Glomerular visceral epithelial cell (primary cell): ENCODE measurements around the gene MME.

ENCODE experiments used
- DNase-seq: peaks from one replicate; pipeline ENCODE4 v3.0.0-alpha.2; 2016; ENCODE audit errors: extremely low spot score

Gene MME

DNA sequence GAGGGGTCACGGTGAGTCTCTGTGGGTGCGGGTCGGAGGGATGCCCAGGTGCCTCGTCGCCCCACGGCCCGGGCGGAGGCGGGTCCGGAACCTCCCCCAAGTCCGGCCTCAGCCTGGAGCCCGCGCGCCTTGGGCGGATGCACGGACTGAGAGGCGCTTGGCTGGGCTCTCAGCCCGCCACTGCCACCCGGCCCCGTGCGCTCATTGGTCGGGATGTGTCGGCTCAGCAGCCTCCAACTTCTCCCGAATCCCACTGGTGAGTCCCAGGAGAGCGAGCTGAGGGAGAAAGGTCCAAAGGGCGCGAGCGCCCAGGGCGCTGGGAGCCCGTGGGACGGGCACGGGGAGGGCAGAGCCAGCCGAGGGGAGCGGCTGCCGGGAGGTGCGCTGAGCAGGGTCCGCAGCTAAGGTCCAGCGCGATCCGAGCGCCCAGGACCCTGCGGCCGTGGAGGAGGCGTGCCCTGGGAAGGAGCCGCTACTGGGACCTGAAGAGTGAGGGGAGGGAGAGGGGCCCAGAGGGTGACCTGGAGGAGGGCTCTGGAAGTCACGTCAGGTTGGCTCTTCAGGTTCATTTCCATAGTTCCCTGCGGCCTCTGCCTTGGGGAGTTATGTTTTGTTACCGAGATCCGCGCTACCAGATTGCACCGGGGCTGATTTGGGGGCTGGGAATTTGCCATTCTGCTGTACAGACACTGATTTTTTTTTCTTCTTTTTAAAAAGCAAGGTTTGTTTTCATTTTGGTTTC is at the start of gene MME:
TSS of gene MME (plus strand) at position 574 of the 742 bp plus-strand sequence. CDS start 3,849 bp downstream, outside the sequence.
- DNase-seq: peak; percentile 72

DNA sequence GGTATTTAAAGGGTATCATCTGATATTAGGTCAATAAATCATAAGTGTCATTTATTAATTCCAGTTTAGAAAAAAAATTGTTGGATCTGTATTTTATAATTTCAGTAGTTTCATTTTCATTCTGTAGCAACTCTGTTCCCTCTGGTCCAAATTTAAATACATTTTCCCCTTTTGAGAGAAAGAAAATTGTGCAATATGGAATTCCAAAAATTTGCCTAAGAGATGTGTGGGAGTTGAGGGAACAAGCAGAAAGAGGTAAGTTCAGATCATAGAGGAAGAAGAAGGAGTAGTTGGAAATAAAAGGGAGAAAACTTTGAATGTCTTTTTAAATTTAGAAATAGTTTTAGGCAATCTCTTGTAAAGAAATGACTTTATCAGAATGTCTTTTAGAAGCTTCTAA is 48.9 kb upstream of the MME start:
- no peak for DNase-seq

DNA sequence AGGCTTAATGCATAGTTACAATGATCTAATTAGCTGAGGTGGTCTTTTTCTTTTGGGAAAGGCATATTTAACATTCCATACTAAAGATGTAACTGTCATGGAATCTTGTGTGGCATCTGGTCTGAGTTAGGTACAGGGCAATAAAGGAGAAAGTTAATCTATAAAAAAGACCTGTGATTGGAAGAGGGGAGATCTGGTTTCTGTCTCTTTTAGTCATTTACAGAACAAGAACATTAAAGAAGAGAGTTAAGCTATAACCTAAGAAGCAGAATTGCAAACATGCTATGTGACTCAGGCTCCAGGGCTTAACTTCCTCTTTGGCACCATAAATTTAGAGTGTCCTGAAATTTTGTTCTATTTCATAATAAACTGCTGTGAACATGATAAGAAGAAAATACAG is 47.2 kb upstream of the MME start:
- peak; percentile 59 for DNase-seq

DNA sequence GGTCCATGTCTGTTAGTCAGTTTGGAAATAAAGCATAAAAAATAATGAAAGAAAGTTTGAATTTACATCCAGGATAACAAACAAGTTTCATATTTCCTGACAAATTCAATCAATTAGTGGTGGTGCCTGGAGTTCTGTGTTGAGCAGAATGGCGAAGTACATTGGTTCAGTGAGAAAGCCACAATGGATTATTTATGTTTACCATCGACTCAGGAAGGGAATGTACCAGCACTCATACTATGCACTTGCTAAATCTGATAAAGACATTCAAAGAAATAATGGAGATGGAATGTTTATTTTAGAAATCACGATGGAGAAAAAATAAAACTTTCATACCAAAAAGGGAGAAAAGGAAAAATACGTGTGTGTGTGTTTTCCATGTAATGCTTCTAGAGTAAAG is 45.3 kb upstream of the MME start:
- no peak for DNase-seq

DNA sequence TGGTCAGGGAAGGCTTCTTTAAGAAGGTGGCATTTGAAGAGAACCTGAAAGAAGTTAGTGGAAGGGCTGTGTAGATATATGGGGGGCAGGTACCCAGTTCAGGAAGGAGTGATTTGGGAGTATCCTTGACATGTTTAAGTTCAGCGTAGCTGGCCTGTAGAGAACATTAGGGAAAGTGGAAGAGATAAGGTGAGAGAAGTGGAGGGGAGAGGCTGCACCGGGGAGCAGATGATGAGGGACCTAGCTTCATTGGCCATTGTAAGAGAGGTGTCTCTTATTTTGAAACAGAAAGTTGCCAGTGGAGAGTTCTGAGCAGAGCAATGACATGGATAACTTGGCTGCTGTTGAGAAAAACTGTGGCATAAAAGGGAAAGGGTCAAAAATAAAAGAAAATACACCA is 44.6 kb upstream of the MME start:
- no peak for DNase-seq

DNA sequence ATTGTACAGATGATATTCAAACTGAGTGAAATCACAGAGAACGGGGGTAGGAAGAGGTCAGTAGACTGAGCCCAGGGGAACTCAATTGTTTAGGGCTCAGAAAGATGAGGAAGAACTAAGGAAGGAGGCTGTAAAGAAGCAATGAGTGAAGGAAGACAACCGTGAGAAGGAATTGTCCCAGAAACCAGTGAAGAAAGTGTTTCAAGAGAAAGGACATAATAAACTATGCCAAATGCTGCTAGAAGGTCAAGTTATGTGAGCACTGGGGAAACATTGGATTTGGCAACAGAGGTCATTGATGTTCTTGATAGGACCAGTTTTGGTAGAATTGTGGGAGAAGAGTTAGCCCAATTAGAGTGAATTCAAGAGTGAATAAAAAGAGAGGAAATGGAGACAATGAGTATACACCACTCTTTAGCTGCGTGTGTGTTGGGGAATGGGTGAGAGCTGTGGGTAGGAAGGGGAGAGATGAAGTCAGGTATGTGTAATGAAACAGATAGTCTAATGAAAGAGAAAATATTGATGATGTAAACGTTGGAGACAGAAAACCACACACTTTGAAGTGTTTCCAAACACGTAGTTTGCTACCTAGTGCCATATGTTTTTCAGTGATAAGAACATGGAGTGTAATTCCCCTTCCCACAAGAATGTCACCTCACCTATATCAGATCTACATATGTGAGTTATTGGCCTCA is 42.5 kb upstream of the MME start:
- DNase-seq: no peak

DNA sequence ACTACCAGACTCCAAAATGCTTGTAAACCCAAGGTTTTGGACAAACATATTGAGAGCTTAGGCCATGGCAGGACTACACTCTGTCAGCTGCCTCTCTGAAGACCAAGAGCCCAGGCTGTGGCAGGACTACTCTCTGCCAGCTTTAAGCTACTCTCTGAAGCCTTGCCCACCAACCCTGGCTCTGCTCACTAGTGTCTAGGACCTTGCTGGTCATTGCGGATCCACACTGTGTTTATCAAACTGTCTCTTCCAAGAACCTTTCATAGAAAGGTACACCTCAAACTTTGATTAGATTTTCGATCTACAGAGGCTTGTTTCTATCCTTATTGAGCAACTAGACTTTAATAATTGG is 41.9 kb upstream of the MME start:
- DNase-seq: no peak

DNA sequence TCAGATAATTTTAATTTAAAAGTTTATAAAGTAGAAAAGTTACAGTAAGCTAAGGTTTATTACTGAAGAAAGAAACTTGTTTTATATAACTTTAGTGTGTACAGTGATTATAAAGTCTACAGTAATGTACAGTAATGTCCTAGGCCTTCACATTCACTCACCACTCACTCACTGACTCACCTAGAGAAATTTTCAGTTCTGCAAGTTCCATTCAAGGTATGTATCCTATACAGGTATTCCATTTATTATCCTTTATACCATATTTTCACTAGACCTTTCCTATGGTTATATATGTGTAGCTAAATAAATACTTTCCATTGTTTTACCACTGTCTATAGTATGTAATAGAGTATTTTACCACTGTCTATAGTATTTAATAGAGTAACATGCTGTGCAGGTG is 33.2 kb upstream of the MME start:
- DNase-seq: no peak

DNA sequence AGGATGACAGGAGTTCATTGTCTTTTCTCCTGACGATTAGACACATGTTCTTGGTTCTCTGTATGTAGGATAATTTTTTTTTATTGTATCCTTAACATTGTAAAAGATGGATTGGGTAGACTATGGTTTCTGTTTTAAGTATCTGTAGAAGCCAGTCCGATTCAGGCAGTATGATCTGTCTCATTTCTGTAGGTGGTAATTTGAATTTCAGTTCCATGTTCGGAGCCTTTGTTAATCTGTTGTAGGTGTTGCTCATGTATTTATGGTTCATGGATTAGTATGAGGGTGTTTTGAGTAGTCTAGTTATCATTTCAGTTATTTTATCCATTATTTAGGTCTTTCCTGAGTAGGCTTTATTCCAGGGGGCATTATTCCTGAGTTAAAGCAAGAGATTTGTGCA is 32.4 kb upstream of the MME start:
- no peak for DNase-seq

DNA sequence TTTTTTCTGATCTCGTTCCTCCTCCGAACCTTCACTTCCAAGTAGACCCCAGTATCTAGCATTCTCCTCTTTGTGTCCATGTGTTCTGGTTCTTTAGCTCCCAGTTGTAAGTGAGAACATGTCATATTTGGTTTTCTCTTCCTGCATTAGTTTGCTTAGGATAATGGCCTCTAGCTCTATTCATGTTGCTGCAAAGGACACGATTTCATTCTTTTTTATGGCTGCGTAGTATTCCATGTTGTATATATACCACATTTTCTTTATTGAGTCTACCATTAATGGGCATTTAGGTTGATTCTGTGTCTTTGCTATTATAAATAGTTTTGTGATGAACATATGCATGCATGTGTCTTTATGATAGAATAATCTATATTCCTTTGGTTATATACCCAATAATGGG is 30.2 kb upstream of the MME start:
- no peak for DNase-seq

DNA sequence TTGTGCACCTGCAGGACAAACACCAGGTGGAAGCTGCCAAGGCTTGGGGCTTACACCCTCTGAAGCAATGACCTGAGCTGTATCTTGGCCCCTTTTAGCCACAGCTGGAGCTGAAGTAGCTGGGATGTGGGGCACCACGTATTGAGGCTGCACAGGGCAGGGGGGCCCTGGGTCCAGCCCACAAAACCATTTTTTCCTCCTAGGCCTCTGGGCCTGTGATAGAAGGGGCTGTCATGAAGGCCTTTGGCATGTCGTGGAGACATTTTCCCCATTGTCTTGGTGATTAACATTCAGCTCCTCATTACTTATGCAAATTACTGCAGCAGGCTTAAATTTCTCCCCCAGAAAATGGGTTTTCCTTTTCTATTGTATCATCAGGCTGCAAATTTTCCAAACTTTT is 27.6 kb upstream of the MME start:
- no peak for DNase-seq

DNA sequence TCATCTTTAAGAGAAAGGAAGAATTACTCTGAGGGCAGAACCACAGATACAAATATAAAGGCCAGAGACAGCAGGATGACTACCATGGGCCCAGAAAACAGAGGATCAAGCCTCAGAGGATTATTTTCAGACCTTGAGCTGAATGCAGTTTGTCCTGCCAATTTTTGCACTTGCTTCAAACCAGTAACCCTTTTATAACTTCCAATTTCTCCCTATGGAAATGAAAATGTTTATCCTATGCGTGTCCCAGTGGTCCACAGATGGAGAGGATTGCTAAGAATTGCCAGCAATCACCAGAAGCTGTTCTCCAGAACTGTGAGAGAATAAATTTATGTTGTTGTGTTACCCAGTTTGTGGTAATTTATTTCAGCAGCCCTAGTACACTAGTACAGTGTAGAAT is 26.4 kb upstream of the MME start:
- no peak for DNase-seq

DNA sequence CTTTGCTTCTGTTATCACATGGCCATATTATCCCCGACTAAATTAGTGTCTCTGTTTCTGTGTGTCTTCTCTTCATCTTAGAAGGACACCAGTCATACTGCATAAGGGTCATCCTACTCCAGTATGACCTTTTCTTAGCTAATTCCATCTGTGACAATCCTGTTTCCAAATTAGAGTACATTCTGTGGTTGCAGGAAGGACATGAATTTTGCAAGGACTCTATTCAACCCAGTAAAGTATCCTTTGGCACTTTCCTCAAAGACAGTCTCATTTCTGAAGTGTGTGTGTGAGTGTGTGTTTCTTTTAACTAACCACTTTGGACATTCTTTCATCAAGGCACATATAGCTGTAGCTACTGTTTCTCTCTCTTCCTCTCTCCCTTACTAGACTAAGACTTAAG is 15.2 kb upstream of the MME start:
- no peak for DNase-seq

DNA sequence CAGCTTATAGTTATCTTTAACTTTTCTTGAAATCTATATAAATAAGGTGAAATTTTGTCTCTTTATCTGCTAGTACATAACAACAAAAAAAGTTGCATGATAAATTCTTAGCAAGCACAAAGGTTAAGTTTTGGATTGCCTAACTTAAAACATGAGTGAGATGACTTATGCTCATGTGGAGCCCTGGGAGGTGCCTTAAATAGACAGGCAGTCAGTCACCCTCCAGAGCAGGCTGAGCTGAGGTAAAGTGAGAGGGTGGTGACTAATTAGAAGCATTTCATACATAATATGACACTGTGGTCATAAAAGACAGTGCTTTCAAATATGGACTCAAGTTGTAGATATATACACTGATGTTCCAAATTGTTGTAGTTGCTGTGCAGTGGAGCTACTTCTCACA is 14.6 kb upstream of the MME start:
- DNase-seq: peak; percentile 65

DNA sequence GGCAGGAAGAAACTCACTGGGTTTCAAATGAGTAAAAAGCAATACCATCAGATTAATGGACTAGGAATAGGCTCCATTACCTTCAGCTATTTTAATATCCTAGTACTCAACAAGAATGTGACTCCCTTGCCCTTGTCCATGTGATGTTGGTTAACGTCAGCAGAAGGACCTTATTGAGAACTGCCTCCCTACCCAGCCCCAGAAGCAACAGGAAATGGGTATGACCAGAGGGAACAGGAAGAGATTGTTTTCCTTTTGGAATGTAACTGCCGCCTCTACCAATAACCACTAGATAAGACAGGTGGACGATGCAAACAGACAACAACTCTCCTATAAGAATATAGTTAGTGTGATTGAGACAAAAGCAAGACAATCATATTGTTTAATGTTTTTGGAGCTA is 10.4 kb upstream of the MME start:
- DNase-seq: no peak

DNA sequence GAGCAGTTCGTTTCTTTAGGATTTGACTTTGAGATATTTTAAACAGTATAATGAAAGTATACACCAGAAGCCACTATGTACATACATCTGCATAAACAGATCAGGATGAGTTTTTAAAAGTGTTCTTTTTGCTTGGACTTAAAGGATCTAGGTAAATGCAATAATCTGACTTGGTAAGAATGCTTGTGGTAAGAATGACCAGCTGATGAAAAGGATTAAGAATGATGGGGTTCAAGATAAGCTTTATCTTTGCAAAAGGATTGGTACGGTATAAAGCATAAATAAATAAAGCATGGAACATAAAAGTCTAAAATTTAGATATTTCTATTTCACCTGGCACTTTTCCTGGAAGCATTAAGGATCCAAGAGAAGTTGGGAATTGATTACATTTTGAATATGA is 9.8 kb upstream of the MME start:
- no peak for DNase-seq

DNA sequence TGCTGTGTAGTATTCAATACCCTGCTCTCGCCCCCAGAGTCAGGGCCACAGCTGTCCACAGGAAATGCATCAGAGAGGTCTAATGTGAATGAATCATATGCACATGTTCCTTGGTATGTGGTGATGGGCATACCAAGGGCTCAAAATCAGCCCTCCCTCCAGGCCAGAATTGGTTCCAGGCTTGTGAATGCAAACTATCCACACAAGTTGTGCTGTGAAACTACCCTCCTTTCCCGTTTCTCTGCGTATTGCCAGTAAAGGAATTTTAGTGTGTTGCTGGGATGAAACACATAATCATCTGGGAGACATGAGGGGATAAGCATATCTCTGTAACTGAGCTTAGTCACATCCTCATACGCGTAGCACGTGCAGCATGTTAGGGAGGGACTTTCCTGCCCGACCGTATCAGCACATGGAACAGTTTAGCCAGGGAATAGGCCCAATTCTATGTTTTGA is 9.2 kb upstream of the MME start:
- DNase-seq: peak; percentile 80

DNA sequence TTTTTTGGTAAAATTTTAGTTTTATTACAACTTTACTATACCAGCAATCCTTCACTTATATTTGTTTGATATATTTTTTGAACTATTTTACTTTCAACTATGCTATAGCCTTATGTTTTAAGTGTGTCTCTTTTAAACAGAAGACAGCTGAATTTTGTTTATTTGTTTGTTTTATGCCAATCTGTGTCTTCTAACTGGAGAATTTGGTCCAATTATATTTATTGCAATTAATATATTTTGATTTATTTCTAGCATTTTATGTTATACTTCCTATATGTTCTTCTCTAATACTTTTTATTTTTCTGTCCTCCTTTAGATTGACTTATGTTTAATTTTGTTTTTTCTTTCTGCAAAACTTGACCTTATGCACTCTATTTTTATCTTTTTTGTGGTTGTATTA is 4.9 kb upstream of the MME start:
- no peak for DNase-seq

DNA sequence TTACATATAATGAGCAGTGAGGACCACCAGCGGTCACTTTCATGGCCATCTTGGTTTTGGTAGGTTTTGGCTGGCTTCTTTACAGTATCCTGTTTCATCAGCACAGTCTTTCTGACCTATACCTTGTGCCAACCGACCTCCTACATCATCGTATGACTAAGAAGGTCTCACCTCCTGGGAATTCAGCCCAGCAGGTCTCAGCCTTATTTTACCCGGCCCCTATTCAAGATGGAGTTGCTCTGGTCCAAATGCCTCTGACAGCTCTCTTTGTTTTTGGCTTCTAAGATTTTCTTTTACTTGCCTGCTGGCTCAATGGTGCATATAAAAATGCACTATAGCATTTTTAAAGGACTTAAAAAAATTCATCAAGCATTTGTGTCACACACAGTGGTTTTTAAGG is 3.2 kb upstream of the MME start:
- DNase-seq: no peak

DNA sequence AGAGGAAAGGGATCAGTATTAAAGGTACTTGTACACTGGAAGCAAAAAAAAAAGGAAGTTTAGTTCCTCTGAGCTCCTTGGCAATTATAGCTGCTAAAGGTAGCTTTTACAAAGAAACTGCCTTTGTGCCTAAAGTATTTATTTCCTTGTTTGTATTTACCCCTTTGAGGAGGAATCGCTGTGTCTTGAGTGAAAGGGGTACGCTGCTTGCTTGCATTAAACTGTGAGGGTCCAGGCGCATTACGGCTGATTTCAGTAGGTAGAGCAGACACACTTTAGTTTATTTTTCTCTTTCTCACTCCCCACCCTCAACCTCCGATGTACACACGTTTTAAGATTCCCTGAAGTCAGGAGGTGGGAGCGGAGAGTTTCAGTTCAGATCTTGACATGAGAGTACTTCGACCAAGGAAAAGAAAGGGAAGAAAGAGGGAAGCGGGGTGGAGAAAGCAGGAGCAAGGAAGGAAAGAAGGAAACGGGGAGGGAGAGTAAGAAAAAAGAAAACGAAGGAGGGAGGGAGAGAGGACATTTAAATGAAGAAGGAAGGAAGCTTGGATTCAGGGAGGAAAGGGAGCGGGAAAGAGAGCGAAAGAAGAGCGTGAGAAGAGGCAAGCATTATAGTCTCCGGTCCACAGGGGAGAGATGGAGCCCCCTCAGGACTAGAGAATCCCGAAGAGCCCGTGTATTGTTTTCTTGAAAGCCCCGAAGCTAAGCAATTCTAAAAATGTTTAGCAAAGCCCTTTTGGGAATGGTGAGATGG is 1.2 kb upstream of the MME start:
- no peak for DNase-seq

DNA sequence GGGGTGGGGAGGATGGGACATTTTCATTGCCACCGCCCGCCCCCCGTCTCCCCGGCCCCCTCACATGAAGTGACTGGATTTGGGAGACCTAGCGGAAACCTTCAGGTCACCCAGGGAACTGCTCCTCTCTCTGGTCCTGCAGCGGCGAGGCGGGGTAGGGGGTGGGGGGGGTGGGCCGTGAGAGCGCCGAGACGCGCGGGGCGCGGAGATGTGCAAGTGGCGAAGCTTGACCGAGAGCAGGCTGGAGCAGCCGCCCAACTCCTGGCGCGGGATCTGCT is 712 bp upstream of the MME start:
- DNase-seq: peak; percentile 47

DNA sequence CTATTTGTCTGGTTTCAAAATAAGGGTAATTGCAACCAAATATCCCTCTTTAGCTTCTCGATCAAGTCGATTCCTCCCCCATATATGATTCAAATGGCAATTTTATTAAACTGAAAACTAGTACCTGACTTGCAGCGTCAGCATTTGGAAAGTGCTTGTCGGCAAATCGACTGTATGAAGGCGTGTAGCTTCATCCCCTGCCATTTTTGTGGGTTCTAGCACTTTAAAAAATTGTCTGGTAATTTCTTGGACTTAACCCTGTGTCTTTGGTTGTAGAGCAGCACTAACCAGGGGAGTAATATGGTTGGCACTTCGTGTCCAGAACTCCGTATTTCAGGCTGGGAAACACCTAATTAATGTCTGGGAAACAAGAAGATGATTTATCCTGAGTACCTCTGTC is 573 bp downstream of the MME start:
- DNase-seq: no peak

DNA sequence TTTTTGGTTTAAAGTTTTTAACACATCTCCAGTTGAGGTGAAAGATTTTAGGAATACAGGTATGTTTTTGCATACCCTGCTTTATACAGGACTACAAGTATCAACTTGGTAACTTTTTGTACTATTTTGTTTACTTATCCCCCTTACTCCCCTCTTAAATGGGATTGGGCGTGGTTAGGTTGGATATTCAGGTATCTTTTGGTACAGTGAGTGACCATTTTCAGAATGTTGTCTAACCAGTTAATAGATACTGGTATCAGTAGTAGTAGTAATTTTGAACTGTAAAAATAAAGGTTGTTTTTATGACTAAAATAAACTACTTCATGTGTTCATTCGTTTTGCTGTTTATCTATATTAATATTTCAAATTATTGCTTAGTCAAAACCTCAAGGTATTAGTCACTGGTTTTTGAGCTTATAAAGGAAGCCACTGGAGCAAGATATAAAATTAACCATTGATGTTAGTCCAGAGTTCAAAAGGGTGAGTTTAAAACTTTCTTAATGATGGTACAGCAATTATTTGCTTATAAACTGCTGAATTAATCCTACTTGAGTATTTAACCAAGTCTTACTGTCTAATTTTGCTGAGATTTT is 3.3 kb downstream of the MME start:
- DNase-seq: no peak
